HL-60 (cell line): ENCODE results near the gene C19orf73.
"Not testable (repeated sequence)": the region's sequence is repeated elsewhere in the genome, so short reads cannot be mapped to it uniquely, and the experiment has no call there.

Experiments
- DNase-seq, 2 experiments: peaks; one replicate each; pipeline ENCODE4 v3.0.0-alpha.2; 2010 to 2020; ENCODE audit warnings: low read depth in 1 of 2, low spot score in 1 of 2
- H3K27ac ChIP-seq: fragments of 250-450 bp; sonication (Bioruptor Pico); replicated peaks from 2 replicates; pipeline ENCODE4 v1.5.1; 2020; ENCODE audit warnings: mild to moderate bottlenecking, moderate library complexity
- H3K27me3 ChIP-seq: fragments of 250-450 bp; sonication (Bioruptor Pico); 2 replicates; pipeline ENCODE4 v1.5.1; 2021; ENCODE audit warnings: mild to moderate bottlenecking, moderate library complexity; ENCODE audit not compliant: insufficient read depth, poor library complexity, severe bottlenecking
- H3K4me3 ChIP-seq: replicated peaks from 2 replicates; pipeline ENCODE4 v1.5.1; 2011; ENCODE audit warnings: mild to moderate bottlenecking, control low read depth, low read length; ENCODE audit not compliant: insufficient read depth
- GABPA ChIP-seq: IDR thresholded peaks from 2 replicates; pipeline ENCODE4 v1.6.1; 2012; ENCODE audit warnings: low read depth
- POLR2AphosphoS5 ChIP-seq: IDR thresholded peaks from 2 replicates; pipeline ENCODE4 v1.6.1; 2012; ENCODE audit warnings: low read depth
- SPI1 ChIP-seq: IDR thresholded peaks from 2 replicates; pipeline ENCODE4 v1.6.1; 2012; ENCODE audit warnings: low read depth, mild to moderate bottlenecking, borderline replicate concordance
- TF ChIP-seq, protein P1 (sequence below): IDR thresholded peaks from 2 replicates; pipeline ENCODE4 v1.6.1; 2012; ENCODE audit warnings: low read depth; ENCODE audit not compliant: insufficient replicate concordance
- TF ChIP-seq, protein P2 (sequence below): IDR thresholded peaks from one replicate; pipeline ENCODE4 v1.5.1; 2011; ENCODE audit warnings: low read length, control low read depth, inconsistent platforms; ENCODE audit not compliant: insufficient read depth

The C19orf73 gene

DNA sequence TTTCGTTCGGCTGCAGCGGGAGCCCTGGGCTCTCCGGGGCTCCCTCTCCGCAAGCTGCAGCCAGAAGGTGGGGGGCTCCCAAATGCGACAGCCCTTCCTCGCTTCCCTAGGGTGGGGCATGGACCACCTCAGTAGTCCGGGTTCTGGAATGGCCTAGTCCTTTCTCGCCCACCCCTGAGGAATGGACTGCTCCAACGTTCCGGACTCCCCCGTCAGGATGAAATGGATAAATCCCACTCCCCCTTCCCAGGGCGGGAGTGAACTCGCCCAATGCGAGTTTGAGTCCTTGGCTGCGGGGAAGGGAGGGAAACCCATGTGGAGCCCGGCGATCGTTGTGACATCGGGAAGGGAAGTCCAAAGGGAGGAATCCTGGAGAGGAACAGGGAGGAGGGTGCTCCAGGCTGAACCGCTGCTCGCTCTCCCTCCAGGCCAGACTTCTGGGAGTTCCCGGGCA is 30.7 kb upstream of the C19orf73 start:
- DNase-seq: peak; percentile 28 to 45
- Histone ChIP-seq H3K27ac (no peak overlapping the region), H3K4me3 (peak overlapping the region; percentile 54), H3K27me3 (peaks cover 39% of the 10 kb centered on the region)
- TF ChIP-seq POLR2AphosphoS5: 0 out of 2 replicates have a peak, but pooled peaks have one; percentile 12
- TF ChIP-seq GABPA: no peak

GRCh38 chr19:49148784-49149651 is 30.1 kb upstream of the C19orf73 start:
- TF ChIP-seq, protein P1, sequence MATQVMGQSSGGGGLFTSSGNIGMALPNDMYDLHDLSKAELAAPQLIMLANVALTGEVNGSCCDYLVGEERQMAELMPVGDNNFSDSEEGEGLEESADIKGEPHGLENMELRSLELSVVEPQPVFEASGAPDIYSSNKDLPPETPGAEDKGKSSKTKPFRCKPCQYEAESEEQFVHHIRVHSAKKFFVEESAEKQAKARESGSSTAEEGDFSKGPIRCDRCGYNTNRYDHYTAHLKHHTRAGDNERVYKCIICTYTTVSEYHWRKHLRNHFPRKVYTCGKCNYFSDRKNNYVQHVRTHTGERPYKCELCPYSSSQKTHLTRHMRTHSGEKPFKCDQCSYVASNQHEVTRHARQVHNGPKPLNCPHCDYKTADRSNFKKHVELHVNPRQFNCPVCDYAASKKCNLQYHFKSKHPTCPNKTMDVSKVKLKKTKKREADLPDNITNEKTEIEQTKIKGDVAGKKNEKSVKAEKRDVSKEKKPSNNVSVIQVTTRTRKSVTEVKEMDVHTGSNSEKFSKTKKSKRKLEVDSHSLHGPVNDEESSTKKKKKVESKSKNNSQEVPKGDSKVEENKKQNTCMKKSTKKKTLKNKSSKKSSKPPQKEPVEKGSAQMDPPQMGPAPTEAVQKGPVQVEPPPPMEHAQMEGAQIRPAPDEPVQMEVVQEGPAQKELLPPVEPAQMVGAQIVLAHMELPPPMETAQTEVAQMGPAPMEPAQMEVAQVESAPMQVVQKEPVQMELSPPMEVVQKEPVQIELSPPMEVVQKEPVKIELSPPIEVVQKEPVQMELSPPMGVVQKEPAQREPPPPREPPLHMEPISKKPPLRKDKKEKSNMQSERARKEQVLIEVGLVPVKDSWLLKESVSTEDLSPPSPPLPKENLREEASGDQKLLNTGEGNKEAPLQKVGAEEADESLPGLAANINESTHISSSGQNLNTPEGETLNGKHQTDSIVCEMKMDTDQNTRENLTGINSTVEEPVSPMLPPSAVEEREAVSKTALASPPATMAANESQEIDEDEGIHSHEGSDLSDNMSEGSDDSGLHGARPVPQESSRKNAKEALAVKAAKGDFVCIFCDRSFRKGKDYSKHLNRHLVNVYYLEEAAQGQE: peak; percentile 83
- no peak for TF ChIP-seq SPI1
- Histone ChIP-seq H3K4me3 (peak overlapping the region; percentile 54; the same call in 1 of the 2 replicates), H3K27ac (no peak overlapping the region), H3K27me3 (peaks cover 39% of the 10 kb centered on the region)
- DNase-seq: peak; percentile 63 to 66

- no peak overlapping the region for H3K27ac ChIP-seq
- no peak overlapping the region for H3K4me3 ChIP-seq
- no peak for DNase-seq
- TF ChIP-seq, protein P1: no peak
- TF ChIP-seq SPI1 (no peak), GABPA (no peak), POLR2AphosphoS5 (no peak)
- TF ChIP-seq, protein P2, sequence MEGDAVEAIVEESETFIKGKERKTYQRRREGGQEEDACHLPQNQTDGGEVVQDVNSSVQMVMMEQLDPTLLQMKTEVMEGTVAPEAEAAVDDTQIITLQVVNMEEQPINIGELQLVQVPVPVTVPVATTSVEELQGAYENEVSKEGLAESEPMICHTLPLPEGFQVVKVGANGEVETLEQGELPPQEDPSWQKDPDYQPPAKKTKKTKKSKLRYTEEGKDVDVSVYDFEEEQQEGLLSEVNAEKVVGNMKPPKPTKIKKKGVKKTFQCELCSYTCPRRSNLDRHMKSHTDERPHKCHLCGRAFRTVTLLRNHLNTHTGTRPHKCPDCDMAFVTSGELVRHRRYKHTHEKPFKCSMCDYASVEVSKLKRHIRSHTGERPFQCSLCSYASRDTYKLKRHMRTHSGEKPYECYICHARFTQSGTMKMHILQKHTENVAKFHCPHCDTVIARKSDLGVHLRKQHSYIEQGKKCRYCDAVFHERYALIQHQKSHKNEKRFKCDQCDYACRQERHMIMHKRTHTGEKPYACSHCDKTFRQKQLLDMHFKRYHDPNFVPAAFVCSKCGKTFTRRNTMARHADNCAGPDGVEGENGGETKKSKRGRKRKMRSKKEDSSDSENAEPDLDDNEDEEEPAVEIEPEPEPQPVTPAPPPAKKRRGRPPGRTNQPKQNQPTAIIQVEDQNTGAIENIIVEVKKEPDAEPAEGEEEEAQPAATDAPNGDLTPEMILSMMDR: no peak
- peaks cover 39% of the 10 kb centered on the region for H3K27me3 ChIP-seq
Observed at GRCh38 chr19:49148044-49148682, 29.2 kb upstream of the C19orf73 start.

DNA sequence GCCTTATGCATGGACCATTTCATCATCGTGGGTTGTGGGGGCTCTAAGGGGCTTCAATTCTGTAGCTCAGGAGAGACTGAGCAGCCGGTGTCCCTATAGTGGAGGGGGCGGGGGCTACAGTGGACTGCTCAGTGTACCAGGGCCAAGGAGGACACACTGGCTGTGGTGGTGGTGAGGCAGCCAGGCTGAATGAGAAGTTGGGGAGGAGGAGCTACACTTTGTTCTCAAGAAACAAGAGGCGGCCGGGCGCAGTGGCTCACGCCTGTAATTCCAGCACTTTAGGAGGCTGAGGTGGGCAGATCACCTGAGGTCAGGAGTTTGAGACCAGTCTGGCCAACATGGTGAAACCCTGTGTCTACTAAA is 27.4 kb upstream of the C19orf73 start:
- not testable (repeated sequence) for H3K27ac ChIP-seq, H3K4me3 ChIP-seq
- H3K27me3 ChIP-seq: peaks cover 30% of the 10 kb centered on the region
- peak in 1 of 2 experiments; percentile 19 for DNase-seq

GRCh38 chr19:49145573-49146407 is 26.8 kb upstream of the C19orf73 start:
- no peak overlapping the region for H3K27ac ChIP-seq
- no peak for TF ChIP-seq SPI1
- TF ChIP-seq, protein P1: no peak
- no peak for TF ChIP-seq POLR2AphosphoS5
- TF ChIP-seq, protein P2: peak; percentile 65
- no peak for TF ChIP-seq GABPA
- H3K4me3 ChIP-seq: no peak overlapping the region; the same call in 1 of the 2 replicates
- peaks cover 25% of the 10 kb centered on the region for H3K27me3 ChIP-seq
- DNase-seq: peak; percentile 44 to 67
